IMR-90 (cell line): ENCODE results near the gene RYR2. TPM values are rescaled to one million over a fixed set of nuclear protein-coding genes. Genes with fewer than 3 reads are reported as not detected.

Source experiments
- ATAC-seq: fragments of 200-7000 bp; cut with Tn5 transposase; 2 replicates; pipeline ENCODE4 v1.9.1; 2020; ENCODE audit warnings: low read depth, mild to moderate bottlenecking, moderate library complexity
- BruUV-seq: library from RNA; stranded (reverse); fragments of 400-500 nt; replicated peaks from 2 replicates; lab custom pipeline; 2021; lab: Mats Ljungman, UMichigan
- CTCF ChIA-PET: fragments of 300-600 bp; formaldehyde crosslinking; extraction: SDS; loops from one replicate; lab custom pipeline; 2021; ENCODE audit warnings: antibody characterized with exemption; lab: Yijun Ruan, JAX
- POLR2A ChIA-PET: fragments of 300-600 bp; sonication (Branson Sonifier 250); formaldehyde crosslinking; loops from one replicate; lab custom pipeline; 2022; ENCODE audit warnings: antibody characterized with exemption; ENCODE audit not compliant: unreplicated experiment; lab: Charles Lee
- DNase-seq: peaks from one replicate; pipeline ENCODE4 v3.0.0; 2013
- H2AFZ ChIP-seq: replicated peaks from 2 replicates; pipeline ENCODE3; 2013; ENCODE audit warnings: low read length, mild to moderate bottlenecking; ENCODE audit not compliant: poor library complexity
- H2AK5ac ChIP-seq: 2 replicates; pipeline ENCODE4 v1.6.1; 2013; ENCODE audit warnings: low read depth, low read length, inconsistent platforms
- H2AK9ac ChIP-seq: replicated peaks from 2 replicates; pipeline ENCODE3; 2013; ENCODE audit warnings: mild to moderate bottlenecking, low read depth, low read length, moderate library complexity; ENCODE audit not compliant: poor library complexity
- H2BK120ac ChIP-seq: 2 replicates; pipeline ENCODE4 v1.6.1; 2013; ENCODE audit warnings: low read depth, low read length, inconsistent platforms
- H2BK15ac ChIP-seq: 3 replicates; pipeline ENCODE4 v1.6.1; 2013; ENCODE audit warnings: low read depth, low read length, inconsistent platforms
- H2BK20ac ChIP-seq: 2 replicates; pipeline ENCODE4 v1.6.1; 2013; ENCODE audit warnings: low read depth, mild to moderate bottlenecking, inconsistent platforms, low read length, moderate library complexity
- H2BK5ac ChIP-seq: 2 replicates; pipeline ENCODE4 v1.6.1; 2013; ENCODE audit warnings: mild to moderate bottlenecking, low read depth, low read length, inconsistent platforms; ENCODE audit not compliant: poor library complexity, severe bottlenecking
- H3K14ac ChIP-seq: replicated peaks from 2 replicates; pipeline ENCODE4 v1.6.1; 2013; ENCODE audit warnings: low read depth, low read length, inconsistent platforms
- H3K18ac ChIP-seq: 2 replicates; pipeline ENCODE4 v1.6.1; 2013; ENCODE audit warnings: low read depth, low read length, control low read depth
- H3K23ac ChIP-seq: 2 replicates; pipeline ENCODE4 v1.6.1; 2013; ENCODE audit warnings: low read depth, low read length, inconsistent platforms
- H3K27ac ChIP-seq: 2 replicates; pipeline ENCODE4 v1.5.1; 2013; ENCODE audit warnings: mild to moderate bottlenecking, control low read depth, low read length; ENCODE audit not compliant: insufficient read depth
- H3K27me3 ChIP-seq: 2 replicates; pipeline ENCODE4 v1.6.1; 2013; ENCODE audit warnings: low read length; ENCODE audit not compliant: control insufficient read depth, insufficient read depth
- H3K36me3 ChIP-seq: 2 replicates; pipeline ENCODE4 v1.6.1; 2013; ENCODE audit warnings: low read length, mixed read lengths; ENCODE audit not compliant: control insufficient read depth, insufficient read depth
- H3K4ac ChIP-seq: 2 replicates; pipeline ENCODE4 v1.6.1; 2013; ENCODE audit warnings: low read depth, low read length, inconsistent platforms
- H3K4me1 ChIP-seq: 2 replicates; pipeline ENCODE4 v1.6.1; 2013; ENCODE audit warnings: low read length, mixed read lengths; ENCODE audit not compliant: control insufficient read depth, insufficient read depth
- H3K4me2 ChIP-seq: 2 replicates; pipeline ENCODE4 v1.6.1; 2013; ENCODE audit warnings: low read depth, mild to moderate bottlenecking, control low read depth, low read length, moderate library complexity
- H3K4me3 ChIP-seq: 2 replicates; pipeline ENCODE4 v1.5.1; 2013; ENCODE audit warnings: low read depth, mild to moderate bottlenecking, control low read depth, low read length, moderate library complexity; ENCODE audit not compliant: insufficient read depth
- H3K56ac ChIP-seq: 2 replicates; pipeline ENCODE4 v1.6.1; 2013; ENCODE audit warnings: low read length, inconsistent platforms; ENCODE audit not compliant: insufficient read depth; ENCODE audit errors: extremely low read depth
- H3K79me1 ChIP-seq, 2 experiments: 2 replicates each; pipeline ENCODE4 v1.6.1; 2013; ENCODE audit warnings: low read length in 2 of 2, inconsistent platforms in 1 of 2, low read depth in 1 of 2
- H3K9ac ChIP-seq: 2 replicates; pipeline ENCODE4 v1.6.1; 2013; ENCODE audit warnings: low read depth, low read length, control low read depth
- H3K9me1 ChIP-seq: 2 replicates; pipeline ENCODE4 v1.6.1; 2013; ENCODE audit warnings: low read length, inconsistent platforms; ENCODE audit not compliant: insufficient read depth
- H3K9me3 ChIP-seq: 2 replicates; pipeline ENCODE4 v1.6.1; 2013; ENCODE audit warnings: low read length; ENCODE audit not compliant: control insufficient read depth, insufficient read depth
- H4K20me1 ChIP-seq: 2 replicates; pipeline ENCODE4 v1.6.1; 2013; ENCODE audit warnings: low read length, inconsistent platforms; ENCODE audit not compliant: insufficient read depth
- H4K5ac ChIP-seq: 2 replicates; pipeline ENCODE4 v1.6.1; 2013; ENCODE audit warnings: mild to moderate bottlenecking, low read depth, low read length, control low read depth
- H4K8ac ChIP-seq, 2 experiments: 2 replicates each; pipeline ENCODE4 v1.6.1; 2013; ENCODE audit warnings: low read depth in 2 of 2, low read length in 2 of 2, control low read depth in 1 of 2, inconsistent platforms in 1 of 2
- H4K91ac ChIP-seq: 2 replicates; pipeline ENCODE4 v1.6.1; 2013; ENCODE audit warnings: low read depth, low read length, inconsistent platforms; ENCODE audit not compliant: insufficient read depth
- BHLHE40 ChIP-seq: fragments of 150-350 bp; IDR thresholded peaks from 2 replicates; pipeline ENCODE4 v1.6.1; 2016; ENCODE audit warnings: mild to moderate bottlenecking, low read depth, low read length
- CHD1 ChIP-seq: IDR thresholded peaks from 2 replicates; pipeline ENCODE4 v1.6.1; 2012; ENCODE audit warnings: low read depth, low read length, improper control_type of control experiment
- ELK1 ChIP-seq: fragments of 150-350 bp; IDR thresholded peaks from 2 replicates; pipeline ENCODE4 v1.6.1; 2016; ENCODE audit warnings: low read depth, mild to moderate bottlenecking, low read length, moderate library complexity, borderline replicate concordance
- FOS ChIP-seq: fragments of 150-350 bp; IDR thresholded peaks from 2 replicates; pipeline ENCODE4 v1.6.1; 2016; ENCODE audit warnings: low read depth, low read length
- MAFK ChIP-seq: IDR thresholded peaks from 2 replicates; pipeline ENCODE4 v1.6.1; 2012; ENCODE audit warnings: low read depth, low read length, improper control_type of control experiment
- MXI1 ChIP-seq: IDR thresholded peaks from 2 replicates; pipeline ENCODE4 v1.6.1; 2012; ENCODE audit warnings: low read depth, mild to moderate bottlenecking, low read length, moderate library complexity, borderline replicate concordance
- RAD21 ChIP-seq: IDR thresholded peaks from 2 replicates; pipeline ENCODE4 v1.6.1; 2012; ENCODE audit warnings: low read length, improper control_type of control experiment
- RCOR1 ChIP-seq: IDR thresholded peaks from 2 replicates; pipeline ENCODE4 v1.6.1; 2012; ENCODE audit warnings: mild to moderate bottlenecking, low read length, improper control_type of control experiment; ENCODE audit not compliant: insufficient replicate concordance
- RFX5 ChIP-seq: IDR thresholded peaks from 2 replicates; pipeline ENCODE4 v1.8.0; 2012; ENCODE audit warnings: low read depth, mild to moderate bottlenecking, low read length, moderate library complexity
- SMC3 ChIP-seq: fragments of 150-350 bp; IDR thresholded peaks from 2 replicates; pipeline ENCODE4 v1.6.1; 2016; ENCODE audit warnings: low read depth, mild to moderate bottlenecking, antibody characterized with exemption, low read length, moderate library complexity
- USF2 ChIP-seq: fragments of 150-350 bp; IDR thresholded peaks from 2 replicates; pipeline ENCODE4 v1.6.1; 2017; ENCODE audit warnings: mild to moderate bottlenecking, antibody characterized with exemption, low read length, low read depth
- WGBS, 2 experiments: methylation state at CpG; one replicate each; pipeline versions ENCODE4 v1.1.5 to v1.1.7; 2013; ENCODE audit warnings: missing lambda C conversion rate in 2 of 2; ENCODE audit not compliant: insufficient read length in 1 of 2; ENCODE audit errors: extremely low coverage in 2 of 2; 5-methylcytosine and 5-hydroxymethylcytosine counted together
- dilution Hi-C: fragments of 300-500 bp; cut with HindIII; formaldehyde crosslinking; loops from one replicate; pipeline ENCODE4 v1.14.3; 2018; ENCODE audit warnings: low sequenced_read_pairs; ENCODE audit not compliant: unreplicated experiment
- in situ Hi-C: fragments of 300-500 bp; cut with MboI; formaldehyde crosslinking; loops from 3 replicates; pipeline ENCODE4 v1.14.3; 2019; ENCODE audit warnings: low sequenced_read_pairs, inconsistent platforms, mixed read lengths
- intact Hi-C: fragments of 100-400 bp; cut with micrococcal nuclease; formaldehyde crosslinking; loops from 2 replicates; pipeline ENCODE4 v1.10.0; 2022
- polyA plus RNA-seq, 3 experiments: library from polyadenylated mRNA; depleted of rRNA; stranded (reverse); fragments of >200 nt; gene quantifications; 2 replicates each; pipeline ENCODE4 v1.2.3, GENCODE V29; 2012; ENCODE audit warnings: low replicate concordance in 1 of 3
- total RNA-seq: library from RNA; depleted of rRNA; stranded (reverse); fragments of >200 nt; gene quantifications from 2 replicates; pipeline ENCODE4 v1.2.3, GENCODE V29; 2012

Gene RYR2
- total and polyA plus RNA-seq, 2 of the 4 experiments (the other 2 are of a cell fraction) = not detected

GRCh38 chr1:237367758-237368157, 325.8 kb downstream of the RYR2 start:
- ChIA-PET POLR2A (no interaction called here), CTCF (no interaction called here)
- no peak overlapping the region for H4K5ac ChIP-seq
- no peak overlapping the region for H3K4ac ChIP-seq
- H2BK5ac ChIP-seq = no peak overlapping the region
- H2BK20ac ChIP-seq = no peak overlapping the region
- no peak overlapping the region for H3K23ac ChIP-seq
- no peak for TF ChIP-seq RFX5
- TF ChIP-seq SMC3 = no peak
- TF ChIP-seq MAFK = no peak
- TF ChIP-seq MXI1 = no peak
- no peak for TF ChIP-seq RAD21
- TF ChIP-seq BHLHE40 = no peak
- no peak for TF ChIP-seq RCOR1
- no peak for TF ChIP-seq FOS
- no peak for TF ChIP-seq ELK1
- TF ChIP-seq USF2 = no peak
- TF ChIP-seq CHD1 = no peak
- in situ Hi-C loops (no loop called here), intact Hi-C loops (no loop called here), dilution Hi-C loops (no loop called here)
- no peak overlapping the region for H3K14ac ChIP-seq
- DNase-seq (no peak), ATAC-seq (no peak)
- no peak overlapping the region for H2BK15ac ChIP-seq
- H3K4me2 ChIP-seq = no peak overlapping the region
- no peaks in the 10 kb centered on the region for H4K20me1 ChIP-seq
- no peaks in the 10 kb centered on the region for H3K36me3 ChIP-seq
- no TSS peak for BruUV-seq
- no peak overlapping the region for H3K56ac ChIP-seq
- H4K91ac ChIP-seq = no peak overlapping the region
- no peak overlapping the region for H2AK5ac ChIP-seq
- no peaks in the 10 kb centered on the region for H3K9me1 ChIP-seq
- H3K18ac ChIP-seq = no peak overlapping the region
- H3K4me3 ChIP-seq = no peak overlapping the region
- no peaks in the 10 kb centered on the region for H3K79me1 ChIP-seq
- no peaks in the 10 kb centered on the region for H3K4me1 ChIP-seq
- H4K8ac ChIP-seq = no peak overlapping the region
- H3K9ac ChIP-seq = no peak overlapping the region
- H2AFZ ChIP-seq = no peak overlapping the region
- no peaks in the 10 kb centered on the region for H3K27me3 ChIP-seq
- no peak overlapping the region for H2AK9ac ChIP-seq
- no peak overlapping the region for H3K27ac ChIP-seq
- WGBS, 2 experiments = no CpG with 5 or more reads among the region's 2 CpGs
- H2BK120ac ChIP-seq = no peak overlapping the region
- no peaks in the 10 kb centered on the region; the same call in 1 of the 2 replicates for H3K9me3 ChIP-seq
